Fibroblast of lung (primary cell): ENCODE measurements around the gene VAPB. TPM values are rescaled to one million over a fixed set of nuclear protein-coding genes. Genes with fewer than 3 reads are reported as not detected.
A peak's percentile ranks its signal among the peaks of the same experiment; 100 is the strongest.

Experiments used
- DNase-seq, 2 donors: peaks; one replicate each; pipeline versions ENCODE4 v3.0.0 to v3.0.0-alpha.2; 2010; ENCODE audit warnings: low read depth in 2 of 2
- H2AFZ ChIP-seq: 2 replicates; pipeline ENCODE4 v1.5.1; 2012; ENCODE audit warnings: low read length, control low read depth, inconsistent platforms
- H3K27ac ChIP-seq: 2 replicates; pipeline ENCODE4 v1.5.1; 2011; ENCODE audit warnings: low read length, control low read depth; ENCODE audit not compliant: insufficient read depth
- H3K27me3 ChIP-seq: 2 replicates; pipeline ENCODE4 v1.5.1; 2011; ENCODE audit warnings: mild to moderate bottlenecking, low read length; ENCODE audit not compliant: control insufficient read depth, insufficient read depth
- H3K36me3 ChIP-seq: 2 replicates; pipeline ENCODE4 v1.5.1; 2011; ENCODE audit warnings: low read length; ENCODE audit not compliant: control insufficient read depth, insufficient read depth
- H3K4me1 ChIP-seq: 2 replicates; pipeline ENCODE4 v1.5.1; 2011; ENCODE audit warnings: low read length; ENCODE audit not compliant: control insufficient read depth, insufficient read depth; ENCODE audit errors: extremely low read depth
- H3K4me2 ChIP-seq: 2 replicates; pipeline ENCODE4 v1.5.1; 2011; ENCODE audit warnings: low read length, control low read depth; ENCODE audit not compliant: insufficient read depth; ENCODE audit errors: extremely low read depth
- H3K4me3 ChIP-seq, 4 experiments: fragments of 200-600 bp in 1 of 4; sonication (generic) in 1 of 4; replicated peaks in 1 of 4; 2 replicates each; pipeline ENCODE4 v1.5.1; 2011 to 2016; ENCODE audit warnings: low read length in 4 of 4, low read depth in 3 of 4, mild to moderate bottlenecking in 3 of 4, control low read depth in 2 of 4, inconsistent platforms in 1 of 4, mixed read lengths in 1 of 4; ENCODE audit not compliant: insufficient read depth in 1 of 4; ENCODE audit errors: control extremely low read depth in 1 of 4
- H3K79me2 ChIP-seq: 2 replicates; pipeline ENCODE4 v1.5.1; 2012; ENCODE audit warnings: mild to moderate bottlenecking, low read length, inconsistent platforms; ENCODE audit not compliant: control insufficient read depth, insufficient read depth
- H3K9ac ChIP-seq: 2 replicates; pipeline ENCODE4 v1.5.1; 2011; ENCODE audit warnings: mild to moderate bottlenecking, low read length, control low read depth; ENCODE audit not compliant: insufficient read depth
- H3K9me3 ChIP-seq: 2 replicates; pipeline ENCODE4 v1.5.1; 2012; ENCODE audit warnings: low read depth, low read length; ENCODE audit not compliant: control insufficient read depth, insufficient read depth
- H4K20me1 ChIP-seq: 2 replicates; pipeline ENCODE4 v1.5.1; 2011; ENCODE audit warnings: low read length; ENCODE audit not compliant: control insufficient read depth, insufficient read depth; ENCODE audit errors: extremely low read depth
- CTCF ChIP-seq, 2 donors: IDR thresholded peaks in 1 of 2; conservative IDR thresholded peaks in 1 of 2; 1 replicate in 1 of 2; 2 replicates in 1 of 2; pipeline ENCODE4 v1.5.1; 2011 to 2012; ENCODE audit warnings: low read length in 2 of 2, control low read depth in 1 of 2, inconsistent platforms in 1 of 2, low read depth in 1 of 2, mild to moderate bottlenecking in 1 of 2
- EZH2 ChIP-seq: IDR thresholded peaks from 2 replicates; pipeline ENCODE4 v1.5.1; 2012; ENCODE audit warnings: low read length, control low read depth, mild to moderate bottlenecking; ENCODE audit errors: missing control alignments
- polyA plus RNA-seq, 2 donors: library from polyadenylated mRNA; depleted of rRNA in 1 of 2; stranded (reverse) in 1 of 2; unstranded in 1 of 2; fragments of >200 nt; gene quantifications; 2 replicates each; pipeline ENCODE4 v1.2.1, GENCODE V29; 2011 to 2012; ENCODE audit warnings: missing spikeins in 1 of 2
- total RNA-seq: library from RNA; depleted of rRNA; stranded (reverse); fragments of >200 nt; gene quantifications from 2 replicates; pipeline ENCODE4 v1.2.1, GENCODE V29; 2014

Gene VAPB
- total and polyA plus RNA-seq, 2 donors (not counting 1 experiment from before 2014, with no cell fraction given) = 13.0 to 43.7 TPM

GRCh38 chr20:58433029-58433647 lies 44.1 kb downstream of the VAPB start:
- Histone ChIP-seq H4K20me1 (no peaks in the 10 kb centered on the region), H3K9me3 (no peaks in the 10 kb centered on the region), H3K79me2 (peaks cover 60% of the 10 kb centered on the region), H3K9ac (no peak overlapping the region), H2AFZ (no peak overlapping the region), H3K4me2 (no peak overlapping the region), H3K4me3 (no peak overlapping the region), H3K4me1 (peaks cover 13% of the 10 kb centered on the region), H3K27ac (peak overlapping the region; percentile 3), H3K36me3 (peaks cover 2% of the 10 kb centered on the region), H3K27me3 (no peaks in the 10 kb centered on the region)
- TF ChIP-seq EZH2 (no peak), CTCF (conservative IDR thresholded peaks at IDR 0.05 in 1 of 2, IDR thresholded peaks at IDR 0.05 in 1 of 2; ENCODE audit: low read depth in 1 of 2, low read length in 2 of 2) (no peak)
- DNase-seq = no peak

- Histone ChIP-seq H3K27me3 (no peaks in the 10 kb centered on the region), H3K4me3 (no peak overlapping the region), H3K9ac (no peak overlapping the region), H3K4me2 (no peak overlapping the region), H3K36me3 (peaks cover 5% of the 10 kb centered on the region), H3K27ac (peak overlapping the region; percentile 3), H3K9me3 (no peaks in the 10 kb centered on the region), H2AFZ (no peak overlapping the region), H3K4me1 (peaks cover 13% of the 10 kb centered on the region), H4K20me1 (no peaks in the 10 kb centered on the region), H3K79me2 (peaks cover 59% of the 10 kb centered on the region)
- TF ChIP-seq EZH2 = no peak
- no peak for TF ChIP-seq CTCF (conservative IDR thresholded peaks at IDR 0.05 in 1 of 2, IDR thresholded peaks at IDR 0.05 in 1 of 2; ENCODE audit: low read depth in 1 of 2, low read length in 2 of 2)
- DNase-seq = peak; percentile 78 to 85
Measured at GRCh38 chr20:58433759-58434158, 44.7 kb downstream of the VAPB start.

GRCh38 chr20:58434326-58434725 lies 45.3 kb downstream of the VAPB start:
- Histone ChIP-seq H3K4me2 (no peak overlapping the region), H3K4me3 (no peak overlapping the region), H3K4me1 (peaks cover 13% of the 10 kb centered on the region), H3K79me2 (peaks cover 57% of the 10 kb centered on the region), H3K27me3 (no peaks in the 10 kb centered on the region), H3K9me3 (no peaks in the 10 kb centered on the region), H2AFZ (no peak overlapping the region), H4K20me1 (no peaks in the 10 kb centered on the region), H3K36me3 (peaks cover 5% of the 10 kb centered on the region), H3K27ac (no peak overlapping the region), H3K9ac (no peak overlapping the region)
- TF ChIP-seq EZH2 (no peak), CTCF (conservative IDR thresholded peaks at IDR 0.05 in 1 of 2, IDR thresholded peaks at IDR 0.05 in 1 of 2; ENCODE audit: low read depth in 1 of 2, low read length in 2 of 2) (no peak)
- DNase-seq = no peak
